K562 (cell line): ENCODE measurements around the gene UCN. TPM values are rescaled to one million over a fixed set of nuclear protein-coding genes. Genes with fewer than 3 reads are reported as not detected.

Experiments used
- ATAC-seq: fragments of 200-7000 bp; cut with Tn5 transposase; 3 replicates; pipeline ENCODE4 v1.9.1; 2020; ENCODE audit warnings: moderate library complexity
- BruUV-seq: library from RNA; stranded (reverse); fragments of 400-500 nt; replicated peaks from 2 replicates; lab custom pipeline; 2021; lab: Mats Ljungman, UMichigan
- CTCF ChIA-PET: fragments of 300-600 bp; formaldehyde crosslinking; extraction: SDS; loops from one replicate; lab custom pipeline; 2021; ENCODE audit warnings: low intra/inter-chr PET ratio; lab: Yijun Ruan, JAX
- POLR2A ChIA-PET: fragments of 300-600, 350-650 bp; sonication (Branson Sonifier 250); formaldehyde crosslinking; extraction: SDS; loops from one replicate; lab custom pipeline; 2021; ENCODE audit warnings: antibody characterized with exemption, inconsistent platforms; lab: Yijun Ruan, JAX
- DNase-seq, 4 experiments: peaks; one replicate each; pipeline versions ENCODE4 v3.0.0 to v3.0.0-alpha.2; 2011 to 2018; ENCODE audit warnings: low spot score in 3 of 4, mixed read lengths in 3 of 4; ENCODE audit errors: extremely low read depth in 1 of 4
- FAIRE-seq: peaks from 2 replicates; lab custom pipeline; 2011; peaks lifted over from hg19 to GRCh38; lab: Jason Lieb, UNC
- H2AFZ ChIP-seq: 2 replicates; pipeline ENCODE4 v1.6.0; 2011; ENCODE audit warnings: low read depth, low read length, control low read depth, inconsistent platforms
- H3K27ac ChIP-seq: fragments of 200-600 bp; 3 replicates; pipeline ENCODE4 v1.8.0; 2011; ENCODE audit warnings: low read depth, mild to moderate bottlenecking, control low read depth, inconsistent platforms, low read length, moderate library complexity, mixed read lengths; ENCODE audit errors: extremely low read depth
- H3K27me3 ChIP-seq, 2 experiments: fragments of 300-600 bp in 1 of 2; 2 replicates in 1 of 2; 3 replicates in 1 of 2; pipeline versions ENCODE4 v1.6.0 to v1.8.0; 2011; ENCODE audit warnings: inconsistent platforms in 2 of 2, low read length in 2 of 2, mild to moderate bottlenecking in 1 of 2, mixed read lengths in 1 of 2, moderate library complexity in 1 of 2; ENCODE audit not compliant: control insufficient read depth in 2 of 2, insufficient read depth in 2 of 2
- H3K36me3 ChIP-seq: fragments of 300-600 bp; 3 replicates; pipeline ENCODE4 v1.8.0; 2011; ENCODE audit warnings: mild to moderate bottlenecking, low read length, inconsistent platforms; ENCODE audit not compliant: control insufficient read depth, insufficient read depth
- H3K4me1 ChIP-seq, 2 experiments: fragments of 200-600 bp in 1 of 2; replicated peaks in 1 of 2; 2 replicates in 1 of 2; 3 replicates in 1 of 2; pipeline versions ENCODE4 v1.5.1 to v1.8.0; 2011; ENCODE audit warnings: inconsistent platforms in 2 of 2, low read length in 2 of 2, mild to moderate bottlenecking in 1 of 2, mixed read lengths in 1 of 2, moderate library complexity in 1 of 2; ENCODE audit not compliant: control insufficient read depth in 2 of 2, insufficient read depth in 2 of 2
- H3K4me2 ChIP-seq: 2 replicates; pipeline ENCODE4 v1.6.1; 2011; ENCODE audit warnings: low read length, control low read depth, inconsistent platforms, mixed read lengths; ENCODE audit not compliant: insufficient read depth
- H3K4me3 ChIP-seq: fragments of 200-600 bp; sonication (generic), shearing (Covaris generic); 2 replicates; pipeline ENCODE4 v1.5.1; 2016; ENCODE audit warnings: control low read depth, inconsistent platforms
- H3K79me2 ChIP-seq: fragments of 200-600 bp; 3 replicates; pipeline ENCODE4 v1.8.0; 2011; ENCODE audit warnings: low read length, inconsistent platforms; ENCODE audit not compliant: control insufficient read depth, insufficient read depth
- H3K9ac ChIP-seq, 2 experiments: 2 replicates each; pipeline versions ENCODE4 v1.6.0 to v1.6.1; 2011; ENCODE audit warnings: low read depth in 2 of 2, low read length in 2 of 2, control low read depth in 1 of 2, inconsistent platforms in 1 of 2, mild to moderate bottlenecking in 1 of 2, mixed read lengths in 1 of 2; ENCODE audit not compliant: insufficient read depth in 1 of 2
- H3K9me1 ChIP-seq: one replicate; pipeline ENCODE4 v1.6.0; 2011; ENCODE audit warnings: inconsistent platforms, mild to moderate bottlenecking, low read length, moderate library complexity; ENCODE audit not compliant: control insufficient read depth, insufficient read depth
- H3K9me3 ChIP-seq: replicated peaks from 2 replicates; pipeline ENCODE4 v1.5.1; 2011; ENCODE audit warnings: low read depth, low read length, inconsistent platforms; ENCODE audit not compliant: control insufficient read depth, insufficient read depth
- H4K20me1 ChIP-seq: replicated peaks from 2 replicates; pipeline ENCODE4 v1.6.1; 2011; ENCODE audit warnings: low read length, inconsistent platforms, mixed read lengths; ENCODE audit not compliant: control insufficient read depth, insufficient read depth
- PHF21A ChIP-seq: fragments of 450-650 bp; IDR thresholded peaks from 2 replicates; pipeline ENCODE4 v1.6.1; 2017; ENCODE audit warnings: low read depth, borderline replicate concordance
- ZFP30 ChIP-seq: fragments of 250-450 bp; sonication (Bioruptor Pico); IDR thresholded peaks from 2 replicates; pipeline ENCODE4 v1.8.0; 2022; ENCODE audit warnings: moderate library complexity, mild to moderate bottlenecking, inconsistent platforms, borderline replicate concordance
- ZFP36 ChIP-seq: fragments of 150-350 bp; IDR thresholded peaks from 2 replicates; pipeline ENCODE4 v1.6.1; 2018; ENCODE audit warnings: low read length, low read depth; ENCODE audit not compliant: partially characterized antibody
- ZNF318 ChIP-seq, 2 experiments: fragments of 450-650 bp; IDR thresholded peaks; 2 replicates each; pipeline ENCODE4 v1.6.1; 2016; ENCODE audit warnings: mild to moderate bottlenecking in 2 of 2, borderline replicate concordance in 1 of 2, low read depth in 1 of 2, moderate library complexity in 1 of 2
- WGBS: fragments of 100-300 bp; shearing (Covaris generic); methylation state at CpG from one replicate; pipeline ENCODE4 v1.1.6; 2016; ENCODE audit warnings: low coverage, mixed read lengths; ENCODE audit not compliant: insufficient coverage; ENCODE audit errors: missing lambda C conversion rate; 5-methylcytosine and 5-hydroxymethylcytosine counted together
- in situ Hi-C: fragments of 300-500 bp; cut with MboI; formaldehyde crosslinking; loops from 4 replicates; pipeline ENCODE4 v1.15.0; 2018; ENCODE audit warnings: inconsistent platforms, mixed read lengths
- intact Hi-C: fragments of 100-400 bp; cut with micrococcal nuclease; formaldehyde crosslinking; loops from 2 replicates; pipeline ENCODE4 v1.14.2; 2022
- polyA plus RNA-seq, 8 experiments: library from polyadenylated mRNA; depleted of rRNA in 4 of 8; stranded (reverse) in 5 of 8; unstranded in 3 of 8; fragments of >200 nt; fragmentation: Nextera tagmentation in 2 of 8; fragmentation: Illumina TruSeq in 1 of 8; extraction: Ambion mirVana in 2 of 8; extraction: Trizol in 1 of 8; gene quantifications; 2 replicates each; pipeline versions ENCODE4 v1.2.1 to v1.2.3, GENCODE V29; 2011 to 2014; ENCODE audit warnings: inconsistent platforms in 1 of 8, missing spikeins in 1 of 8
- total RNA-seq, 7 experiments: library from RNA; depleted of rRNA in 6 of 7; stranded (reverse); fragments of >200 nt in 6 of 7; fragmentation: Illumina TruSeq in 2 of 7; extraction: Trizol in 2 of 7; gene quantifications; 2 replicates each; pipeline versions ENCODE4 v1.2.1 to v1.2.3, GENCODE V29; 2011 to 2021; ENCODE audit warnings: low replicate concordance in 1 of 7

Gene UCN
- total and polyA plus RNA-seq, 9 of the 15 experiments (the other 6 are each of a cell fraction or from before 2014, with no cell fraction given), result 0.10 to 2.7 (median 0.43) TPM

- BruUV-seq, result no TSS peak
- Histone ChIP-seq H3K36me3 (no peaks in the 10 kb centered on the region), H3K27ac (no peak overlapping the region), H3K4me3 (no peak overlapping the region), H3K27me3 (peaks cover 34 to 43% of the 10 kb centered on the region in 2 experiments; a peak in 4 of 5 replicates), H4K20me1 (no peaks in the 10 kb centered on the region), H3K4me1 (peaks cover 0 to 35% of the 10 kb centered on the region in 2 experiments; a peak in 3 of 5 replicates), H3K9me3 (no peaks in the 10 kb centered on the region; the same call in 1 of the 2 replicates), H2AFZ (no peak overlapping the region), H3K9me1 (no peaks in the 10 kb centered on the region), H3K79me2 (no peaks in the 10 kb centered on the region), H3K4me2 (no peak overlapping the region)
- DNase-seq, result no peak
- POLR2A ChIA-PET, result interaction anchor here (0.7 kb wide), 1 partner anchor 22 kb away, joined by 3 read pairs; no protein-coding TSS in a partner anchor
- 37% methylated on average over 26 of the region's 38 CpGs for WGBS
- FAIRE-seq, result no peak
- CTCF ChIA-PET, result no interaction called here
- ATAC-seq, result no peak
- in situ Hi-C loops, result no loop called here
- TF ChIP-seq ZFP30 (CRISPR knock-in tag), result no peak
- TF ChIP-seq ZFP36, result peak; percentile 77
- no peak for TF ChIP-seq ZNF318 (IDR thresholded peaks at IDR 0.05; ENCODE audit: borderline replicate concordance in 1 of 2, low read depth in 1 of 2)
- TF ChIP-seq PHF21A, result no peak
- TF ChIP-seq, all 486 proteins: peak for 1
- no peak overlapping the region; a peak in 1 of 4 replicates for H3K9ac ChIP-seq
- intact Hi-C loops, result no loop called here
Observed at GRCh38 chr2:27264253-27264752, 43.9 kb downstream of the UCN start.
